HepG2 (cell line): ENCODE data around the gene SLIT1. TPM values are rescaled to one million over a fixed set of nuclear protein-coding genes. Genes with fewer than 3 reads are reported as not detected.

Source experiments
- ARID4A ChIP-seq: sonication (generic); formaldehyde crosslinking; IDR thresholded peaks from 2 replicates; pipeline ENCODE4 v1.5.0; 2020; ENCODE audit warnings: mild to moderate bottlenecking, missing genetic modification reagents, borderline replicate concordance
- GTF3A ChIP-seq: sonication (generic); formaldehyde crosslinking; conservative IDR thresholded peaks from 2 replicates; pipeline ENCODE4 v1.4.0; 2020; ENCODE audit warnings: mild to moderate bottlenecking, missing genetic modification reagents
- KMT2A ChIP-seq: sonication (generic); formaldehyde crosslinking; IDR thresholded peaks from 2 replicates; pipeline ENCODE4 v1.4.0; 2020; ENCODE audit warnings: missing genetic modification reagents
- STAT6 ChIP-seq: sonication (generic); formaldehyde crosslinking; IDR thresholded peaks from 2 replicates; pipeline ENCODE4 v1.4.0; 2020; ENCODE audit warnings: missing genetic modification reagents, mild to moderate bottlenecking, borderline replicate concordance
- ZBTB26 ChIP-seq: IDR thresholded peaks from 2 replicates; pipeline ENCODE4 v1.6.1; 2016; ENCODE audit warnings: missing compliant biosample characterization, missing genetic modification reagents, borderline replicate concordance
- ZBTB40 ChIP-seq, 2 experiments: fragments of 450-650 bp in 1 of 2; sonication (generic) in 1 of 2; formaldehyde crosslinking in 1 of 2; IDR thresholded peaks; 2 replicates each; pipeline versions ENCODE4 v1.6.1 to v1.8.0; 2016 to 2022; ENCODE audit warnings: antibody characterized with exemption in 1 of 2, mild to moderate bottlenecking in 1 of 2, missing genetic modification reagents in 1 of 2
- ZNF552 ChIP-seq: sonication (generic); formaldehyde crosslinking; IDR thresholded peaks from 2 replicates; pipeline ENCODE4 v1.9.0; 2022; ENCODE audit warnings: missing genetic modification reagents, mild to moderate bottlenecking, borderline replicate concordance
- polyA plus RNA-seq, 8 experiments: library from polyadenylated mRNA; depleted of rRNA in 3 of 8; stranded (reverse) in 7 of 8; unstranded in 1 of 8; fragments of >200 nt; fragmentation: Illumina TruSeq in 4 of 8; extraction: Trizol in 4 of 8; gene quantifications; 2 replicates each; pipeline versions ENCODE4 v1.2.1 to v1.2.3, GENCODE V29; 2011 to 2016; ENCODE audit warnings: low read depth in 4 of 8, missing spikeins in 1 of 8, mixed read lengths in 1 of 8; ENCODE audit not compliant: insufficient read depth in 1 of 8
- total RNA-seq, 5 experiments: library from RNA; depleted of rRNA; stranded (reverse); fragments of >200 nt; fragmentation: Illumina TruSeq; extraction: Trizol; gene quantifications; 2 replicates each; pipeline ENCODE4 v1.2.3, GENCODE V29; 2016; ENCODE audit warnings: low read depth in 1 of 5
- TF ChIP-seq, protein P1 (sequence below): sonication (generic); formaldehyde crosslinking; IDR thresholded peaks from 2 replicates; pipeline ENCODE4 v1.4.0; 2020; ENCODE audit warnings: missing genetic modification reagents, borderline replicate concordance

SLIT1 gene
- total and polyA plus RNA-seq, 2 of the 13 experiments (the other 11 are each of a cell fraction or from before 2014, with no cell fraction given), result 0.09 to 0.33 TPM

DNA sequence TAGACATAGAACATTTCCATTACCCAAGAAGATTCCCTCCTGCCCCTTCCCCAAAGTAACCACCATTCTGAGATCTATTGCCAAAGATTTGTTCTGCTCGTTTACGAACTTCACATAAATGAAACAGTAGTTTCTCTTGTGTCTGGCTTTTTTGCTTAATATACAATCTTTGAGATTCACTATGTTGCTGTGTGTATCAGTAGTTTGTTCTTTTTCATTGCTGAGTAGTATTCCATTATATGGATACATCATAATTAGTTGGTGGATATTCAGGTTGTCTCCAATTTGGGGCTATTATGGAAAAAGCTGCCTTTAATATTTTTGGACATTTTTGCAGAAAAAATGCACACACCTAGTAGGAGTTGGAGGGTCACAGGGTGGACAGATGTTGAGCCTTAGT, 124.3 kb downstream of the SLIT1 start (continued):
- TF ChIP-seq ZBTB40 (IDR thresholded peaks at IDR 0.05) (no peak), ZBTB40 (CRISPR knock-in tag; IDR thresholded peaks at IDR 0.05) (no peak), ARID4A (no peak), ZNF552 (CRISPR knock-in tag) (no peak), ZBTB26 (CRISPR knock-in tag) (no peak), KMT2A (CRISPR knock-in tag) (no peak), GTF3A (CRISPR knock-in tag) (no peak), STAT6 (no peak)
- TF ChIP-seq, protein P1, sequence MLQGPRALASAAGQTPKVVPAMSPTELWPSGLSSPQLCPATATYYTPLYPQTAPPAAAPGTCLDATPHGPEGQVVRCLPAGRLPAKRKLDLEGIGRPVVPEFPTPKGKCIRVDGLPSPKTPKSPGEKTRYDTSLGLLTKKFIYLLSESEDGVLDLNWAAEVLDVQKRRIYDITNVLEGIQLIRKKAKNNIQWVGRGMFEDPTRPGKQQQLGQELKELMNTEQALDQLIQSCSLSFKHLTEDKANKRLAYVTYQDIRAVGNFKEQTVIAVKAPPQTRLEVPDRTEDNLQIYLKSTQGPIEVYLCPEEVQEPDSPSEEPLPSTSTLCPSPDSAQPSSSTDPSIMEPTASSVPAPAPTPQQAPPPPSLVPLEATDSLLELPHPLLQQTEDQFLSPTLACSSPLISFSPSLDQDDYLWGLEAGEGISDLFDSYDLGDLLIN (CRISPR knock-in tag), result no peak
